NCI-H1694 (cell line): ENCODE measurements around the gene SMIM44.

Experiments used
- DNase-seq: peaks from one replicate; lab custom pipeline; 2025; lab: John Stamatoyannopoulos, UW

SMIM44 gene

DNA sequence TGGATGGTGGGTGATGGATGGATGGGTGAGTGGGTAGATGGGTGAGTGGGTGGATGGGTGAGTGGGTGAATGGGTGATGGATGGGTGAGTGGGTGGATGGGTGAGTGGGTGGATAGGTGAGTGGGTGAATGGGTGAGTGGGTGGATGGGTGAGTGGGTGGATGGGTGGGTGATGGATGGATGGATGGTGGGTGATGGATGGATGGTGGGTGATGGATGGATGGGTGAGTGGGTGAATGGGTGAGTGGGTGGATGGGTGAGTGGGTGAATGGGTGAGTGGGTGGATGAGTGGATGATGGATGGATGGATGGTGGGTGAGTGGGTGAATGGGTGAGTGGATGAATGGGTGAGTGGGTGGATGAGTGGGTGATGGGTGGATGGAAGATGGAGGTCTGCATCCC is 5.7 kb downstream of the SMIM44 start:
- no peak for DNase-seq

DNA sequence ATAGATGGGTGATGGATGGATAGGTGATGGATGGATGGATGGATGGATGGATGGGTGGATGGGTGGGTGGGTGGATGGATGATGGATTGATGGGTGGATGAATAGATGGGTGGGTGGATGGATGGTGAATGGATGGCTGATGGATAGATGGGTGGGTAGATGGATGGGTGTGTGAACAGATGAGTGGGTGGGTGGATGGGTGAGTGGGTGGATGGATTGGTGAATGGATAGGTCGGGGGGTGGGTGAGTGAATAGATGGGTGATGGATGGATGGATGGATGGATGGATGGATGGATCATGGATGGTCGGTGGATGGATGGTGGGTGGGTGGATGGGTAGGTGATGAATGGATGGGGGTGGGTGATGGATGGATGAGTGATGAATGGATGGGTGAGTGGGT is 6.4 kb downstream of the SMIM44 start:
- DNase-seq = no peak

- DNase-seq = no peak
These were observed 7.8 kb downstream of the SMIM44 start for GRCh38 chr19:3475449-3475848.

GRCh38 chr19:3474614-3475013 is 8.6 kb downstream of the SMIM44 start:
- DNase-seq = no peak

DNA sequence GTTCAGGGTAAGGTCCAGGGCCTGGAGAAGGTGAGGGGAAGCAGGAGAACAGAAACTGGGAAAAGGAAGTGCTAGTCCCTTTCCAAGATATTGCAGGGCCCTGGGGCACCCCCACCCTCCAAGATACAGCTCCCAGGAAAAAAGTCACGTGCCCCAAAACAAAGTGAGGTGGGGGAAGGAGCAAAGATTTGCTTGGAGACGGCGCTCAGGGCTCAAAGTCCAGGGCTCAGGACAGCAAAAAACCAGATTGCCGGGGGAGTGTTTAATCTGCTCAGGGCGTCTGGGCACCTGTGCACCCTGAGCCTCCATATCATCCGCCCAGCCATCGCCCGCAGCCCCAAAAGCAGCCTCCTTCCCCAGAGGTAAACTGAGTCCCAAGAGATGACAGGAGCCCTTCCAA is 9.2 kb downstream of the SMIM44 start:
- no peak for DNase-seq

GRCh38 chr19:3471954-3472655 is 11.1 kb downstream of the SMIM44 start:
- DNase-seq = no peak

GRCh38 chr19:3470500-3471128 is 12.6 kb downstream of the SMIM44 start:
- DNase-seq = no peak

GRCh38 chr19:3469638-3470499 is 13.4 kb downstream of the SMIM44 start:
- no peak for DNase-seq

- no peak for DNase-seq
These were observed 15.0 kb downstream of the SMIM44 start for GRCh38 chr19:3468211-3468610.

- DNase-seq = no peak
These were observed 15.6 kb downstream of the SMIM44 start for GRCh38 chr19:3467437-3468198.

DNA sequence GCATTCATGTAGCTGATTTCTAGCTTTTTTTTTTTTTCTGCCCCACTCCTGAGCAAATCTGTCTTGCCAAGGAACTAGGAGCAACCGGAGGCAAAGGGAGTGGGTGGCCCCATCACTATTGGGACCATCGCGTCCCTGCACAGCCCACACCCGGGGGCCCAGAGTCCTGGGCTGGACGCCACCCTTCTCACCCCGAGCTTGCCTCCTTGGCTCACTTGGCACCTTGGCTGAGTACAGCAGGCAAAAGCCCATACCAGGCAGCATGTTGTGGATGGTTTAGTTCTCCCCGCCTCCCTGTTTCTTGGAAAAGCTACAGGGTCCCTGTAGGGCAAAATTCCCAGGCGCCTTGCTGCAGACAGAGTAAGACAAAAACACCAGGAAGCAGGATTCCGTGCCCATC is 16.6 kb downstream of the SMIM44 start:
- no peak for DNase-seq

- DNase-seq = no peak
These were observed 17.7 kb downstream of the SMIM44 start for GRCh38 chr19:3465552-3465951.

GRCh38 chr19:3464587-3465235 is 18.5 kb downstream of the SMIM44 start:
- DNase-seq = no peak

DNA sequence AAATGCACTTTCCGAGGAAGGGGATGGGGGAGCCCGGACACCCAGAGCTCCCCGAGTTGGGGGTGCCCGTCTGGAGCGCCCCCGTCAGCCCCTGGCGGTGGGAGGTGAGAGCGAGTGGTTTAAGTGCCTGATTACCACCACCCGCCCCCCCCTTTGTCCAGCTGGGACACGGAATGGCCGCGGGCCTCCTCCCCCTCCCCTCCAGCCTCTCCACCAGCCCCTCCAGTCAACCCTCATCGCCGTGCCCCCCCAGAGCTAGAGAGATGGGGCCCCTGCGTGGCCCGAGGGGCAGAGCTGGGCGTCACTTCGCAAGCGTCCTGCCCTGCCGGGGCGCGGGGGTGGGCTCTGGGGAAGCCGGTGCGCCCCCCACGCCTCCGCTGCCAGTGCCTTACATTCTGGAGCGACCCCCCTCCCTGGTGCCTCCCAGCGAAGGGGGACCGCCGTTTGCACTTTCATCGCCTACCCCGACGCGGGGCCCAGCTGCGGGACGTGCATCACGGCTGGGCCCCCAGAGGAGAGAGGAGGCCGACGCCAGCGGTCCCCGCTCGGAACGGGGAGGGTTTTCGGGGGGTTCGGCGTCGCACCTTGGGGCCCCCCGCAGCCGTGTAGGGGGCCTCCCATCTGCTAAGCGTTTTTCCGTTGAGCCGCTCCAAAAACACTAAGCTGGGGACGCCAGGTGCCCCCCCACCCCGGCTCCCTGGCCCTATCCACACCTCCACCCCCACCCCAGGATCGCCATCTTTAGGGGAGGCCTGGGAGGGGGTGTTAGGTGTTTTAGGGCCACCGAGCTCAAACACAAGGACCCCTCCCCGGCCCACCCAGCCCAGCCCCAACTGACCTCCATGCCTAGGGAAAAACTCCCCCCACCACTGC is 19.3 kb downstream of the SMIM44 start:
- DNase-seq = no peak

DNA sequence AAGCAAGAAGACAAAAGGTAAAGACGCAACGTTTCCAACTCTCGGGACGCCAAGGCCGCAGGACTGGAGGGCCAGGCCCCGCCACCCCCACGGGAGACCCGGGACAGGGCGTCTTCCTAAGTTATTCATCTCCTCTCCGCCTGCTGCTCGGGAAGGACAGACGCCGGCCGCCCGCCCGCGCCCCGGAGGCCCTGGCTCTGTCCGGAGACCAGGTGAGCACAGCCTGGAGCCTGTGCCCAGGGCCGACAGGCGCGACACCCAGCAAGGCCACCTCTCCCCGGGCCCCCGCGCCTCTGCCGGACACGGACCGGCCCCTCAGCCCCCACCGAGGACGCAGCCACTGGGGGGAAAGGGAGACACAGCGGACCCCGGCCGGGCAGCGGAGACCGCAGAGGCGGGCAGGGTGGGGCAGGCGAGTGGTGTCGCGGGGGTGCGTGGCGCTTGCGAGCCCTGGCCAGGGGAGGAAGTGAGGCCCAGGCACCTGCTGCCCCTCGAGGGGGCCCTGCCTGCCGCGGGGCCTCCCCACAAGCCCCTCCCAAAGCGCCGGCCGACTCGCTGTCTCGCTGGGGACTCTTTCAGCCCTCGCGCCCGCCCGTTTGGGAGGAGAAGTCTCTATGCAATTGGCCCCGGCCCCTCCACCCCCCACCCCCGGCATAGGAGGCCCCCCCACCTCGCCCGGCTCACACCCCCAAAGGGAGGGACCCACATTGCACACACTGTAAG is 20.1 kb downstream of the SMIM44 start:
- DNase-seq = no peak

- DNase-seq = no peak
These were observed 23.2 kb downstream of the SMIM44 start for GRCh38 chr19:3459965-3460582.

DNA sequence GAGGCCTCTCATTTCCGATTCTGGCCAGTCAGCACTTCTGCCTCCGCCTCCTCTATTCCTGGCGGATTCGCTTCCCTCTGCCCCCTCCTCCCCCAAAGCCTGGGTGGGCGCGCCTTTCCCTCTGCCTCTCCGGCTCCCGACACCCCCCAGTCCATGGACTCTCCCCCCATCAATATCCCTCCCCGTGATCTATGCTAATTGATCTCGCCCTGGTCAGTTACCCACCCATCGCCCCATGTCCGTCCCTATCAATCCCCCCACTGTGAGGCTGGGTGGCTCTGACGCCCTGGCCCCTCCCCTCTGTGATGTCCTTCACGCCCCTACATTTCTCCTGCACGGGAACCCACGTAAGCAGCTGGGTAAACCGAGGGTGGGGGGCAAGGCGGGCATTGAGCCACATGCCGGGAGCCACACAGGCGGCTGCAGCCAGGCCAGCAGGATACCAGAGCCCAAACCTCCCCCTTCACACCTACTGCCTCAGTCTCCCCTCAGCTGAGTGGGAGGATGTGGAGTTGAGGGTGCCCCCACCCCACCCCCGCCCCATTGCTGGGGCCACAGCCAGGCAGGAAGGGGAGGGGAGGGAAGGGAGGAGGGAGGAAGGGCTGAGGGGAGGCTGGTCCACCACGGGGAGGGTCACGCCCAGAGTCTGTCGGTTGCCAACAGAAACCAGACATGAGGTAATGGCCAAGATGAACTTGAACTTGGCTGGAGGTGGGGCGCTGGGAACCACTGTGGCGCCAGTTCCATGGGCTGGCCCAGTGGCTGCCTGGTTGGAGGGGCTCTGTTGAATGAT is 24.0 kb downstream of the SMIM44 start:
- DNase-seq = no peak

DNA sequence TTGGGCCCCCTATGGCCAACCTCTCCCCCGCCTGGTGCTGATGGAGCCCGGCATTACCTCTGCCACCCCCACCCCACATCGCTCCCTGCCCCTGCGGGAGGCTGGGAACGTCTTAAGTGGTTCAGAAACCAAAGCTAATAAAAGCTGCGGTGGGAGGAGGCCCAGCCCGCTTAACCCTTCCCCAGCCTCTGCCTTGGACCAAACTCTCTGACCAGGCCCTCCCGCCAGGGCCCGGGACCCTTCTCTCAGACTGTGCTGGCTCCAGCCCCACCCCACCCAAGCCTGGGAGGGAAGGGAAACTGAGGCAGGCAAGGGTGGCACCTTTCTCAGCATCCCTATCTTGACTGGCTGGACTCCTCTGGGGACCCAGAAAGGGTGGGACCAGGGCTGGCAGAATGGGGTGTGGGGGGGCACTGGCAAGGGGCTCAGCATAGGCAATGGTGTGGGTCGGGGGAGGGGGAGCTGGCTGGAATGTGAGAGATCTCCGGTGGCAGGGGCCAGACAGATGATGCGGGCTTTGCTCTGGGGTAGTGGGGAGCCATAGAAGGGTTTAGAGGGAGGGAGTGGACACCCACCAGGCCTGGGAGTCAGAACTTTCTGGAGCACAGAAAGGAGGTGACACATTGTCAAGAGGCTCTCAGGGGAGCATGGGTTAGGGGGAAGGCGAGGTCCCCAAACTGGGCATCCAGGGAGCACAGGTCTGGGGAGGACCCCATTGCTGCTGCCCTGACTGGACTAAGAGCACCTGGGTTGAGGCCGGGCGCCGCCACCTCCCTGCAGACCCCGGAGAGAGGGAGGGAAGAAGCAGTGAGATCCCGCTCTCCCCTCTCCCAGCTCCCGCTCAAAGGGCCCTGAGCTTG is 24.8 kb downstream of the SMIM44 start:
- DNase-seq = no peak
